HEK293 (cell line): ENCODE results near the gene SMIM24.

Experiments used
- INSM2 ChIP-seq: fragments of 450-650 bp; formaldehyde crosslinking; IDR thresholded peaks from 2 replicates; pipeline ENCODE4 v1.5.1; 2016; ENCODE audit warnings: missing biosample characterization, missing genetic modification characterization
- PRDM4 ChIP-seq: fragments of 450-650 bp; formaldehyde crosslinking; IDR thresholded peaks from 2 replicates; pipeline ENCODE4 v1.5.1; 2017; ENCODE audit warnings: missing biosample characterization, missing genetic modification characterization
- ZBTB17 ChIP-seq: fragments of 450-650 bp; formaldehyde crosslinking; IDR thresholded peaks from 2 replicates; pipeline ENCODE4 v1.5.1; 2016; ENCODE audit warnings: missing biosample characterization, missing genetic modification characterization
- ZBTB44 ChIP-seq: fragments of 450-650 bp; IDR thresholded peaks from 2 replicates; pipeline ENCODE4 v1.5.1; 2018; ENCODE audit warnings: missing biosample characterization, mild to moderate bottlenecking, missing genetic modification characterization
- ZNF121 ChIP-seq: fragments of 450-650 bp; formaldehyde crosslinking; IDR thresholded peaks from 2 replicates; pipeline ENCODE4 v1.5.1; 2016; ENCODE audit warnings: missing biosample characterization, missing genetic modification characterization
- ZNF175 ChIP-seq: fragments of 450-650 bp; formaldehyde crosslinking; IDR thresholded peaks from 2 replicates; pipeline ENCODE4 v1.5.1; 2016; ENCODE audit warnings: missing biosample characterization, missing genetic modification characterization
- ZNF280D ChIP-seq: fragments of 450-650 bp; formaldehyde crosslinking; IDR thresholded peaks from 2 replicates; pipeline ENCODE4 v1.5.1; 2016; ENCODE audit warnings: missing biosample characterization, missing genetic modification characterization
- ZNF324 ChIP-seq: fragments of 450-650 bp; formaldehyde crosslinking; IDR thresholded peaks from 2 replicates; pipeline ENCODE4 v1.5.1; 2016; ENCODE audit warnings: missing biosample characterization, missing genetic modification characterization
- ZNF335 ChIP-seq: fragments of 450-650 bp; formaldehyde crosslinking; conservative IDR thresholded peaks from 2 replicates; pipeline ENCODE4 v1.5.1; 2016; ENCODE audit warnings: missing biosample characterization, missing genetic modification characterization
- ZNF350 ChIP-seq: fragments of 450-650 bp; formaldehyde crosslinking; IDR thresholded peaks from 2 replicates; pipeline ENCODE4 v1.5.0; 2017; ENCODE audit warnings: missing biosample characterization, mild to moderate bottlenecking, missing genetic modification characterization
- ZNF398 ChIP-seq: fragments of 450-650 bp; formaldehyde crosslinking; IDR thresholded peaks from 2 replicates; pipeline ENCODE4 v1.5.1; 2017; ENCODE audit warnings: missing biosample characterization, missing genetic modification characterization
- ZNF404 ChIP-seq: fragments of 450-650 bp; formaldehyde crosslinking; IDR thresholded peaks from 2 replicates; pipeline ENCODE4 v1.5.1; 2017; ENCODE audit warnings: missing biosample characterization, missing genetic modification characterization
- ZNF416 ChIP-seq: fragments of 450-650 bp; formaldehyde crosslinking; IDR thresholded peaks from 2 replicates; pipeline ENCODE4 v1.5.1; 2016; ENCODE audit warnings: missing biosample characterization, missing genetic modification characterization
- ZNF433 ChIP-seq: fragments of 450-650 bp; formaldehyde crosslinking; IDR thresholded peaks from 2 replicates; pipeline ENCODE4 v1.5.1; 2016; ENCODE audit warnings: missing biosample characterization, missing genetic modification characterization, low read depth
- ZNF488 ChIP-seq: fragments of 450-650 bp; formaldehyde crosslinking; IDR thresholded peaks from 2 replicates; pipeline ENCODE4 v1.5.1; 2016; ENCODE audit warnings: missing biosample characterization, missing genetic modification characterization
- ZNF560 ChIP-seq: fragments of 450-650 bp; formaldehyde crosslinking; IDR thresholded peaks from 2 replicates; pipeline ENCODE4 v1.5.1; 2017; ENCODE audit warnings: missing biosample characterization, missing genetic modification characterization, borderline replicate concordance
- ZNF610 ChIP-seq: fragments of 450-650 bp; formaldehyde crosslinking; IDR thresholded peaks from 2 replicates; pipeline ENCODE4 v1.5.1; 2016; ENCODE audit warnings: missing biosample characterization, missing genetic modification characterization, borderline replicate concordance
- ZNF645 ChIP-seq: fragments of 450-650 bp; formaldehyde crosslinking; IDR thresholded peaks from 2 replicates; pipeline ENCODE4; 2016; ENCODE audit warnings: missing biosample characterization, missing genetic modification characterization
- ZNF692 ChIP-seq: fragments of 450-650 bp; formaldehyde crosslinking; IDR thresholded peaks from 2 replicates; pipeline ENCODE4 v1.5.1; 2016; ENCODE audit warnings: missing biosample characterization, missing genetic modification characterization
- ZNF785 ChIP-seq: fragments of 450-650 bp; formaldehyde crosslinking; IDR thresholded peaks from 2 replicates; pipeline ENCODE4 v1.5.1; 2016; ENCODE audit warnings: missing biosample characterization, missing genetic modification characterization
- ZSCAN23 ChIP-seq: fragments of 450-650 bp; formaldehyde crosslinking; IDR thresholded peaks from 2 replicates; pipeline ENCODE4 v1.5.1; 2016; ENCODE audit warnings: missing biosample characterization, missing genetic modification characterization
- ZXDB ChIP-seq: fragments of 450-650 bp; formaldehyde crosslinking; IDR thresholded peaks from 2 replicates; pipeline ENCODE4 v1.5.1; 2016; ENCODE audit warnings: missing biosample characterization, missing genetic modification characterization

Gene SMIM24

GRCh38 chr19:3505598-3506383, 25.5 kb upstream of the SMIM24 start, which contains the start of gene FZR1 (continued):
- TF ChIP-seq ZNF398 (no peak), INSM2 (tag by site-specific recombination) (no peak), ZNF433 (tag by site-specific recombination) (no peak), ZNF560 (tag by site-specific recombination) (no peak), ZNF280D (tag by site-specific recombination) (no peak), ZNF785 (tag by site-specific recombination) (no peak), ZXDB (tag by site-specific recombination) (peak; percentile 59), ZBTB17 (tag by site-specific recombination) (no peak), ZBTB44 (no peak), PRDM4 (no peak), ZSCAN23 (no peak), ZNF175 (tag by site-specific recombination) (no peak), ZNF404 (tag by site-specific recombination) (no peak), ZNF692 (tag by site-specific recombination) (peak; percentile 77), ZNF324 (0 out of 2 replicates have a peak, but pooled peaks have one; percentile 52), ZNF488 (tag by site-specific recombination) (no peak), ZNF335 (peak; percentile 88), ZNF121 (tag by site-specific recombination) (no peak), ZNF350 (tag by site-specific recombination) (no peak), ZNF416 (tag by site-specific recombination) (no peak), ZNF645 (tag by site-specific recombination) (no peak), ZNF610 (tag by site-specific recombination) (no peak)
